Epithelial cell of proximal tubule (primary cell): ENCODE results near the gene KIFC3. TPM values are rescaled to one million over a fixed set of nuclear protein-coding genes. Genes with fewer than 3 reads are reported as not detected.
"Not testable (repeated sequence)": the region's sequence is repeated elsewhere in the genome, so short reads cannot be mapped to it uniquely, and the experiment has no call there.

Source experiments
- DNase-seq: peaks from one replicate; pipeline ENCODE4 v3.0.0-alpha.2; 2011; ENCODE audit warnings: low read depth
- H3K4me3 ChIP-seq: 2 replicates; pipeline ENCODE4 v1.5.1; 2011; ENCODE audit warnings: low read depth, mild to moderate bottlenecking, low read length
- total RNA-seq: library from RNA; depleted of rRNA; stranded (reverse); fragments of >200 nt; gene quantifications from 2 replicates; pipeline ENCODE4 v1.2.3, GENCODE V29; 2015
- TF ChIP-seq, protein P1 (sequence below): conservative IDR thresholded peaks from 2 replicates; pipeline ENCODE4 v1.5.1; 2012; ENCODE audit warnings: low read depth, mild to moderate bottlenecking, low read length

KIFC3 gene
- total RNA-seq, 1 donor from 2014 or later, result 86.0 TPM

DNA sequence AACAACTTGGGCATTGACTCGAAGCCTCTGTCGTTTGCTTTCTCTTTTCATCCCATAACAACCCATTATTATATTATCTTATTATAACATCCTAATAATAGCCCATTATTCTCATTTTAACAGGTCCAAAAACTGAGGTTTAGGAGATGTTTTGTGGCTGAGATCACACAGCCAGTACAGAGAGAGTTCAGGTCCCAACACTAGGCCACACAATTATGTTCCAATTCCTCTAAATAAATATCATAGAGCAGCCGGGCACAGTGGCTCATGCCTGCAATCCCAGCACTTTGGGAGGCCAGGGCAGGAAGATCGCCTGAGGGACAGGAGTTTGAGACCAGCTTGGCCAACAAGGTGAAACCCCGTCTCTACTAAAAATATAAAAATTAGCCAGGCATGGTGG, 40.3 kb upstream of the KIFC3 start:
- no peak overlapping the region for H3K4me3 ChIP-seq
- TF ChIP-seq, protein P1, sequence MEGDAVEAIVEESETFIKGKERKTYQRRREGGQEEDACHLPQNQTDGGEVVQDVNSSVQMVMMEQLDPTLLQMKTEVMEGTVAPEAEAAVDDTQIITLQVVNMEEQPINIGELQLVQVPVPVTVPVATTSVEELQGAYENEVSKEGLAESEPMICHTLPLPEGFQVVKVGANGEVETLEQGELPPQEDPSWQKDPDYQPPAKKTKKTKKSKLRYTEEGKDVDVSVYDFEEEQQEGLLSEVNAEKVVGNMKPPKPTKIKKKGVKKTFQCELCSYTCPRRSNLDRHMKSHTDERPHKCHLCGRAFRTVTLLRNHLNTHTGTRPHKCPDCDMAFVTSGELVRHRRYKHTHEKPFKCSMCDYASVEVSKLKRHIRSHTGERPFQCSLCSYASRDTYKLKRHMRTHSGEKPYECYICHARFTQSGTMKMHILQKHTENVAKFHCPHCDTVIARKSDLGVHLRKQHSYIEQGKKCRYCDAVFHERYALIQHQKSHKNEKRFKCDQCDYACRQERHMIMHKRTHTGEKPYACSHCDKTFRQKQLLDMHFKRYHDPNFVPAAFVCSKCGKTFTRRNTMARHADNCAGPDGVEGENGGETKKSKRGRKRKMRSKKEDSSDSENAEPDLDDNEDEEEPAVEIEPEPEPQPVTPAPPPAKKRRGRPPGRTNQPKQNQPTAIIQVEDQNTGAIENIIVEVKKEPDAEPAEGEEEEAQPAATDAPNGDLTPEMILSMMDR, result no peak
- no peak for DNase-seq

DNA sequence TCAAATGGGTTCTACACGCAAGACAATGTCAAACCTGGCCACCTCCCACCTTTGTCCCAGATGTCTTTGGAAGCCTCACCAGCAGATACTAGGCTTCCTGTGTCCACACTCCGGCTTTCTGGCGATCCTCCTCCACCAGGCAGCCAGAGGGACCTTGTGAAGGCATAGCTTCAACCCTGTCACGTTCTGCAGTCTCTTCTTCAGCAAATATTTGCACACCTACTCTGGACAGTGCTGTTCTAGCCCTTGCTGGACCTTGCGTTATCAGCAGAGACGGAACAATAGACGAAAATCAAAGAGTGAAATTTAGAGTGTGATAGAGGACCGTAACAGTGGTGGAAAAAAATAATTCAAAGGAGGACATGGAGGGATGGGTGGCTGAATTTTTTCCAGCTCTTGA, 38.5 kb upstream of the KIFC3 start:
- H3K4me3 ChIP-seq, result no peak overlapping the region
- TF ChIP-seq, protein P1, result no peak
- no peak for DNase-seq

DNA sequence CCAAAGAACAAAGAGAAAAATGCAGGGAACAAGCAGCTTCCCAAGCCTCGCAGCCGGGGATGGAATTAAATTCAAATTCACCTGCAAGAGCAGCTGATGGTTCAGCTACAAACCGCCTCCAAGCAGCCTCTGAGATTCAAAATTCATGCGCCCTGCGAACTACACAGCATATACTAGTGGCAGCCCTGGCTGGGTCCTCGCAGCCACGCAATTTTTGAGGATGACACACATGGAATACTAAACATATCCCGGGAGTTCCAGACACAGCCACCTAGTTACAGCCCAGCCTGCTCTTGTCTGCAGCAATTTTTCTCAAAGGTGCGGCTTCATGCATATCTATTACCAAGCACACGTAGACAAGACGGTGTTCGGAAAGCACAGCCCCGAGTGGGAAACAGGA, 35.9 kb upstream of the KIFC3 start:
- H3K4me3 ChIP-seq, result no peak overlapping the region
- TF ChIP-seq, protein P1, result no peak
- DNase-seq, result no peak

DNA sequence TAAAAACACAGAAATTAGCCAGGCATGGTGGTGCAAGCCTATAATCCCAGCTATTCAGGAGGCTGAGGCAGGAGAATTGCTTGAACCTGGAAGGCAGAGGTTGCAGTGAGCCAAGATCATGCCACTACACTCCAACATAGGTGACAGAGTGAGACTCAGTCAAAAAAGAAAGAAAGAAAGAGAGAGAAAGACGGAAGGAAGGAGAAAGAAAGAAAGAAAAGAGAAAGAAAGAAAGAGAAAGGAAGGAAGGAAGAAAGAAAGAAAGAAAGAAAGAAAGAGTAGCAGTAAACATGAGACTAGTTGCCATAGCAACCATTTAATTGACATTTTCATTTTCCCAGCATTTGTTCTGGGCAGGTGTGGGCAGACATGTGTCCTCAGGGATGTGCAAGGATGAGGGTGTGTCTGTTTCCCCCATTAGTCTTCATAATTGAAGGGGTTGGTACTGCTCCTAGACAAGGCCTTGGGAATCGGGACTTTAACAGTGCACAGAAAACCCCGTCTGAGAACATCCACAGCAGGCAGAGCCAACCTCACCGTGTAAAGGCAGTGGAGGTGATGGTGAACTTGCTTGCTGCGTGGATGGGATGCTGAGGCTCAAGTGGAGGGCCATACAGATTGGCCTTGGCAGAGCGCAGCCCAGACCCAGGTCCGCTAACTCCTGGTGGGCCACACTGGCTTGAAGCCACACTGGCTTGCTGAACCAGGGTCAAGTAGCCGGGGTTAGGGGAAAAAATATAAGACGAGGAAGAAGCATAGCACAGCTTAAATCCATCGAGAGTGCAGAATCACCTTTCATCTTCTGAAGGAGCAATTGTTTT, 35.2 kb upstream of the KIFC3 start:
- TF ChIP-seq, protein P1, result no peak
- no peak overlapping the region for H3K4me3 ChIP-seq
- no peak for DNase-seq

DNA sequence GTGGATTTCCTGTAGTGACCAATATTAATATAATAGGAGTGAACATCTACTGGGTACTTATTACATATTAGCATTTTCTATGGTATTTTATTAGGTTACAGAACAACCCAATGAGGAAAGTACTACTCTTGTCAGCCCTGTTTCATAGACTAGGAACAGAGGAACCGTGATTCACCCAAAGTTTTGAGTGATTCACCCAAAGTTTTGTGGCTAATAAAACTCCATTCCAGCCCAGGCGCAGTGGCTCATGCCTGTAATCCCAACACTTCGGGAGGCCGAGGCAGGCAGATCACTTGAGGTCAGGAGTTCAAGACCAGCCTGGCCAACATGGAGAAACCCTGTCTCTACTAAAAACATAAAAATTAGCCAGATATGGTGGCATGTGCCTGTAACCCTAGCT, 33.1 kb upstream of the KIFC3 start:
- DNase-seq, H3K4me3 ChIP-seq: not testable (repeated sequence)

DNA sequence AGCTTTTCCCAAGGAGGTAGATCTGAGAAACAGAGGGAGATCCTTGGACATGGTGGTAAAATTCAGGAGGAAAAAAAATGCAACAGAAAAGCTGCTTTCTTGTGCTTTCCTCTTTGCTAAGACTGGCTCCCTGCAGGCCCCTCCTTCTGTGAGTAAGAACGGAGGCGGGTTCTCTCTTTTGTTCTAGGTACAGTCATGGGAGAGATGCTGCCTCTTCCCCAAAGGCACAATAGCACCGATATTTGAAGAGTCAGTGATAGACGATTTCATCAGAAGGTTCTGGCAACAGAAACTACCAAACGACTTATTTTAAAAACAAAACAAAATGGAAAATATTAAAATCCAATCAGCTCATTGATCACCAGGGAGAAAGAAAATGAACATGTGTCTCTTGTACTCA, 32.6 kb upstream of the KIFC3 start:
- TF ChIP-seq, protein P1, result no peak
- no peak overlapping the region for H3K4me3 ChIP-seq
- no peak for DNase-seq

DNA sequence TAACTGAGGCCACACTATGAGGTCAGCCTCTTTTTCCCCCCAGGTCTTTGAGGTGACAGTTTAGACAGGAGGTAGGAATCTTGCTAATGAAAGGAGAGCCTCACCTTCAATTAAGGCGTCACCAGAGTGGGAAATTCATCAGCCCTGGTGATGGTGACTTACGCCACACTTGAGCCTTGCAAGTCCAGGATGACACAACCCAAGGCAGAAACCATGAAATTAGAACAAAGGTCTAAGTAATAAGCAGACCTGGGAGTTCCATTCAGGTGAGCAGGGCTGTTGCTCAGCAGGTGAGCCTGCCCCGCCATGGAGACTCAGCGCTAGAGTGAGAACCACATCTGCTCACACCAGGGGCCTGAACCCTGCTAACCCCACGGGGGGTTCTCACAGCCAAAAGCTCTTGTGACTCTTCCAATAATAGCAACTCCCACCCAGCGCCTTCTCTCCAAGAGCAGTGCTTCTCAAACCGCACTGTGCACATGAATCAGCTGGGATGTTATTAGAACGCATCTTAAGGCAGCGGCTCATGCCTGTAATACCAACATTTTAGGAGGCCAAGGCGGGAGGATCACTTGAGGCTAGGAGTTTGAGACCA, 28.7 kb upstream of the KIFC3 start:
- H3K4me3 ChIP-seq, result no peak overlapping the region
- DNase-seq, result no peak
- TF ChIP-seq, protein P1, result no peak
